Measurements from ENCODE around the gene CEP19.
A peak's percentile ranks its signal among the peaks of the same experiment; 100 is the strongest.

CEP19 gene

GRCh38 chr3:196684548-196685407, 27.3 kb downstream of the CEP19 start (continued):
- TF ChIP-seq, protein P1, sequence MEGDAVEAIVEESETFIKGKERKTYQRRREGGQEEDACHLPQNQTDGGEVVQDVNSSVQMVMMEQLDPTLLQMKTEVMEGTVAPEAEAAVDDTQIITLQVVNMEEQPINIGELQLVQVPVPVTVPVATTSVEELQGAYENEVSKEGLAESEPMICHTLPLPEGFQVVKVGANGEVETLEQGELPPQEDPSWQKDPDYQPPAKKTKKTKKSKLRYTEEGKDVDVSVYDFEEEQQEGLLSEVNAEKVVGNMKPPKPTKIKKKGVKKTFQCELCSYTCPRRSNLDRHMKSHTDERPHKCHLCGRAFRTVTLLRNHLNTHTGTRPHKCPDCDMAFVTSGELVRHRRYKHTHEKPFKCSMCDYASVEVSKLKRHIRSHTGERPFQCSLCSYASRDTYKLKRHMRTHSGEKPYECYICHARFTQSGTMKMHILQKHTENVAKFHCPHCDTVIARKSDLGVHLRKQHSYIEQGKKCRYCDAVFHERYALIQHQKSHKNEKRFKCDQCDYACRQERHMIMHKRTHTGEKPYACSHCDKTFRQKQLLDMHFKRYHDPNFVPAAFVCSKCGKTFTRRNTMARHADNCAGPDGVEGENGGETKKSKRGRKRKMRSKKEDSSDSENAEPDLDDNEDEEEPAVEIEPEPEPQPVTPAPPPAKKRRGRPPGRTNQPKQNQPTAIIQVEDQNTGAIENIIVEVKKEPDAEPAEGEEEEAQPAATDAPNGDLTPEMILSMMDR (tag by site-specific recombination; IDR thresholded peaks at IDR 0.05), result peak; percentile 35; the same call in 1 of the 2 replicates
- TF ChIP-seq EGR2 (tag by site-specific recombination; IDR thresholded peaks at IDR 0.05; ENCODE audit: low read depth) (peak; percentile 17; the same call in 1 of the 2 replicates), ZNF660 (tag by site-specific recombination; IDR thresholded peaks at IDR 0.05) (peak; percentile 68; the same call in 1 of the 2 replicates), ZNF341 (tag by site-specific recombination; IDR thresholded peaks at IDR 0.05; ENCODE audit: low read depth) (peak; percentile 30; the same call in 1 of the 2 replicates), ZNF555 (tag by site-specific recombination; conservative IDR thresholded peaks at IDR 0.05) (no peak), ZFHX2 (tag by site-specific recombination; conservative IDR thresholded peaks at IDR 0.05) (peak; percentile 31), ZNF26 (tag by site-specific recombination; IDR thresholded peaks at IDR 0.05) (no peak), YY1 (tag by site-specific recombination; IDR thresholded peaks at IDR 0.05) (no peak), ZNF560 (tag by site-specific recombination; IDR thresholded peaks at IDR 0.05; ENCODE audit: borderline replicate concordance) (no peak), ZBTB48 (tag by site-specific recombination; IDR thresholded peaks at IDR 0.05) (no peak), RBAK (tag by site-specific recombination; IDR thresholded peaks at IDR 0.05) (no peak), ZNF514 (tag by site-specific recombination; IDR thresholded peaks at IDR 0.05) (no peak), ZNF157 (tag by site-specific recombination; IDR thresholded peaks at IDR 0.05) (no peak), ZNF335 (tag by site-specific recombination; conservative IDR thresholded peaks at IDR 0.05) (peak; percentile 73), HIC1 (tag by site-specific recombination; IDR thresholded peaks at IDR 0.05) (no peak), PBX3 (CRISPR knock-in tag; IDR thresholded peaks at IDR 0.05) (no peak), ZNF114 (tag by site-specific recombination; IDR thresholded peaks at IDR 0.05) (no peak), ZSCAN18 (tag by site-specific recombination; IDR thresholded peaks at IDR 0.05) (no peak), ZNF416 (tag by site-specific recombination; IDR thresholded peaks at IDR 0.05) (no peak), ZNF23 (tag by site-specific recombination; IDR thresholded peaks at IDR 0.05; ENCODE audit: borderline replicate concordance) (no peak), ZNF658 (tag by site-specific recombination; IDR thresholded peaks at IDR 0.05) (no peak), ZNF223 (tag by site-specific recombination; IDR thresholded peaks at IDR 0.05) (no peak)
- TF ChIP-seq, protein P2, sequence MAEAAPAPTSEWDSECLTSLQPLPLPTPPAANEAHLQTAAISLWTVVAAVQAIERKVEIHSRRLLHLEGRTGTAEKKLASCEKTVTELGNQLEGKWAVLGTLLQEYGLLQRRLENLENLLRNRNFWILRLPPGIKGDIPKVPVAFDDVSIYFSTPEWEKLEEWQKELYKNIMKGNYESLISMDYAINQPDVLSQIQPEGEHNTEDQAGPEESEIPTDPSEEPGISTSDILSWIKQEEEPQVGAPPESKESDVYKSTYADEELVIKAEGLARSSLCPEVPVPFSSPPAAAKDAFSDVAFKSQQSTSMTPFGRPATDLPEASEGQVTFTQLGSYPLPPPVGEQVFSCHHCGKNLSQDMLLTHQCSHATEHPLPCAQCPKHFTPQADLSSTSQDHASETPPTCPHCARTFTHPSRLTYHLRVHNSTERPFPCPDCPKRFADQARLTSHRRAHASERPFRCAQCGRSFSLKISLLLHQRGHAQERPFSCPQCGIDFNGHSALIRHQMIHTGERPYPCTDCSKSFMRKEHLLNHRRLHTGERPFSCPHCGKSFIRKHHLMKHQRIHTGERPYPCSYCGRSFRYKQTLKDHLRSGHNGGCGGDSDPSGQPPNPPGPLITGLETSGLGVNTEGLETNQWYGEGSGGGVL (tag by site-specific recombination; IDR thresholded peaks at IDR 0.05), result no peak
- TF ChIP-seq, protein P3, sequence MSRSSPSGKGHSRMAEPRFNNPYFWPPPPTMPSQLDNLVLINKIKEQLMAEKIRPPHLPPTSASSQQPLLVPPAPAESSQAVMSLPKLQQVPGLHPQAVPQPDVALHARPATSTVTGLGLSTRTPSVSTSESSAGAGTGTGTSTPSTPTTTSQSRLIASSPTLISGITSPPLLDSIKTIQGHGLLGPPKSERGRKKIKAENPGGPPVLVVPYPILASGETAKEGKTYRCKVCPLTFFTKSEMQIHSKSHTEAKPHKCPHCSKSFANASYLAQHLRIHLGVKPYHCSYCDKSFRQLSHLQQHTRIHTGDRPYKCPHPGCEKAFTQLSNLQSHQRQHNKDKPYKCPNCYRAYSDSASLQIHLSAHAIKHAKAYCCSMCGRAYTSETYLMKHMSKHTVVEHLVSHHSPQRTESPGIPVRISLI (tag by site-specific recombination; IDR thresholded peaks at IDR 0.05), result no peak
- TF ChIP-seq, protein P4, sequence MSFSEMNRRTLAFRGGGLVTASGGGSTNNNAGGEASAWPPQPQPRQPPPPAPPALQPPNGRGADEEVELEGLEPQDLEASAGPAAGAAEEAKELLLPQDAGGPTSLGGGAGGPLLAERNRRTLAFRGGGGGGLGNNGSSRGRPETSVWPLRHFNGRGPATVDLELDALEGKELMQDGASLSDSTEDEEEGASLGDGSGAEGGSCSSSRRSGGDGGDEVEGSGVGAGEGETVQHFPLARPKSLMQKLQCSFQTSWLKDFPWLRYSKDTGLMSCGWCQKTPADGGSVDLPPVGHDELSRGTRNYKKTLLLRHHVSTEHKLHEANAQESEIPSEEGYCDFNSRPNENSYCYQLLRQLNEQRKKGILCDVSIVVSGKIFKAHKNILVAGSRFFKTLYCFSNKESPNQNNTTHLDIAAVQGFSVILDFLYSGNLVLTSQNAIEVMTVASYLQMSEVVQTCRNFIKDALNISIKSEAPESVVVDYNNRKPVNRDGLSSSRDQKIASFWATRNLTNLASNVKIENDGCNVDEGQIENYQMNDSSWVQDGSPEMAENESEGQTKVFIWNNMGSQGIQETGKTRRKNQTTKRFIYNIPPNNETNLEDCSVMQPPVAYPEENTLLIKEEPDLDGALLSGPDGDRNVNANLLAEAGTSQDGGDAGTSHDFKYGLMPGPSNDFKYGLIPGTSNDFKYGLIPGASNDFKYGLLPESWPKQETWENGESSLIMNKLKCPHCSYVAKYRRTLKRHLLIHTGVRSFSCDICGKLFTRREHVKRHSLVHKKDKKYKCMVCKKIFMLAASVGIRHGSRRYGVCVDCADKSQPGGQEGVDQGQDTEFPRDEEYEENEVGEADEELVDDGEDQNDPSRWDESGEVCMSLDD (tag by site-specific recombination; IDR thresholded peaks at IDR 0.05), result no peak

All from HEK293 (cell line).